ENCODE results near the gene SETD2. TPM values are rescaled to one million over a fixed set of nuclear protein-coding genes. Genes with fewer than 3 reads are reported as not detected.

SETD2 gene
- total RNA-seq, 4 donors from 2014 or later, result 54.3 to 113 (median 67.9) TPM

GRCh38 chr3:47003056-47003410 is 160.9 kb downstream of the SETD2 start:
- Histone ChIP-seq H3K36me3 (peaks cover 0 to 27% (median 5%) of the 10 kb centered on the region in 4 donors), H3K4me1 (peaks cover 0 to 5% (median 0%) of the 10 kb centered on the region in 4 donors), H3K27ac (no peak overlapping the region), H3K9me3 (no peaks in the 10 kb centered on the region), H3K4me3 (no peak overlapping the region), H3K27me3 (no peaks in the 10 kb centered on the region)
- TF ChIP-seq, protein P1, sequence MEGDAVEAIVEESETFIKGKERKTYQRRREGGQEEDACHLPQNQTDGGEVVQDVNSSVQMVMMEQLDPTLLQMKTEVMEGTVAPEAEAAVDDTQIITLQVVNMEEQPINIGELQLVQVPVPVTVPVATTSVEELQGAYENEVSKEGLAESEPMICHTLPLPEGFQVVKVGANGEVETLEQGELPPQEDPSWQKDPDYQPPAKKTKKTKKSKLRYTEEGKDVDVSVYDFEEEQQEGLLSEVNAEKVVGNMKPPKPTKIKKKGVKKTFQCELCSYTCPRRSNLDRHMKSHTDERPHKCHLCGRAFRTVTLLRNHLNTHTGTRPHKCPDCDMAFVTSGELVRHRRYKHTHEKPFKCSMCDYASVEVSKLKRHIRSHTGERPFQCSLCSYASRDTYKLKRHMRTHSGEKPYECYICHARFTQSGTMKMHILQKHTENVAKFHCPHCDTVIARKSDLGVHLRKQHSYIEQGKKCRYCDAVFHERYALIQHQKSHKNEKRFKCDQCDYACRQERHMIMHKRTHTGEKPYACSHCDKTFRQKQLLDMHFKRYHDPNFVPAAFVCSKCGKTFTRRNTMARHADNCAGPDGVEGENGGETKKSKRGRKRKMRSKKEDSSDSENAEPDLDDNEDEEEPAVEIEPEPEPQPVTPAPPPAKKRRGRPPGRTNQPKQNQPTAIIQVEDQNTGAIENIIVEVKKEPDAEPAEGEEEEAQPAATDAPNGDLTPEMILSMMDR (IDR thresholded peaks at IDR 0.05), result no peak
- TF ChIP-seq EP300 (IDR thresholded peaks at IDR 0.05; ENCODE audit: low read depth) (no peak), POLR2A (IDR thresholded peaks at IDR 0.05) (no peak), POLR2AphosphoS5 (IDR thresholded peaks at IDR 0.05) (no peak)
- DNase-seq, result no peak
- 92% methylated on average over 5 of the region's 10 CpGs; no CpG with 5 or more reads in 1 of the 2 donors for WGBS, 2 donors (ENCODE audit: low coverage in 1 of 2)
- in situ Hi-C loops (cut with MboI; ENCODE audit: low pct_ligation_motif_present in 1 of 4, low pct_unique_long_range_greater_than_20kb in 1 of 4, low sequenced_read_pairs in 3 of 4), result loop anchor here in 3 of 4 donors (25.0 kb wide), 2 partner anchors 159 to 291 kb away; partner anchors contain the start of genes PRSS50 (in 2 of the 3), TMIE (in 2 of the 3) and SETD2 (in 1 of the 3)
- intact Hi-C loops (cut with DNase I; ENCODE audit: low total_unique reads), result loop anchor here (10.0 kb wide), 1 partner anchor 162 kb away; the partner anchor contains the start of gene SETD2

DNA sequence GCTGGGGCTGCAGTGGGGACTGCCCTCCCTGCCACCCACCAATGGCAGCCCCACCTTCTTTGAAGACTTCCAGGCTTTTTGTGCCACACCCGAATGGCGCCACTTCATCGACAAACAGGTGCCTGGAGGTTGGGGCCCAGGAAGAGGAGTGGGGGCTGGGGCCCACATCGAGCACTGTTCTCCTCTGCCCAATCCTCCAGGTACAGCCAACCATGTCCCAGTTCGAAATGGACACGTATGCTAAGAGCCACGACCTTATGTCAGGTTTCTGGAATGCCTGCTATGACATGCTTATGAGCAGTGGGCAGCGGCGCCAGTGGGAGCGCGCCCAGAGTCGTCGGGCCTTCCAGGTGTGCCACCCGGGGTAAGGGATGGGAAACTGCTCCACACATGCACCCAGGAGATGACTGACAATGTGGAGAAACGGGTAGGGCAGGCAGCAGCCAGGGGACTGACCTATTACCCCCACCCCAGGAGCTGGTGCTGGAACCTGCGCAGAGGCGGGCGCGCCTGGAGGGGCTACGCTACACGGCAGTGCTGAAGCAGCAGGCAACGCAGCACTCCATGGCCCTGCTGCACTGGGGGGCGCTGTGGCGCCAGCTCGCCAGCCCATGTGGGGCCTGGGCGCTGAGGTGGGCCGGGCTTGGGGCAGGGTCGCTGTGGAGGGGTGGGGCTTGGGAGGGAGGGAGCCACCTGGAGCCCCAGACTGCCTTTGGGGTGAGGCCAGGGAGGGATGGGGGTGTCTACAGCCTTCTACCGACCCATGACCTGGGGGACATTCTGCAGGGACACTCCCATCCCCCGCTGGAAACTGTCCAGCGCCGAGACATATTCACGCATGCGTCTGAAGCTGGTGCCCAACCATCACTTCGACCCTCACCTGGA is 161.5 kb downstream of the SETD2 start:
- Histone ChIP-seq H3K4me1 (peaks cover 0 to 5% (median 0%) of the 10 kb centered on the region in 4 donors), H3K9me3 (no peaks in the 10 kb centered on the region), H3K27me3 (no peaks in the 10 kb centered on the region), H3K36me3 (peaks cover 0 to 27% (median 5%) of the 10 kb centered on the region in 4 donors), H3K4me3 (no peak overlapping the region), H3K27ac (no peak overlapping the region)
- 84% methylated on average over 26 of the region's 35 CpGs; no CpG with 5 or more reads in 1 of the 2 donors for WGBS, 2 donors (ENCODE audit: low coverage in 1 of 2)
- in situ Hi-C loops (cut with MboI; ENCODE audit: low pct_ligation_motif_present in 1 of 4, low pct_unique_long_range_greater_than_20kb in 1 of 4, low sequenced_read_pairs in 3 of 4), result loop anchor here in 3 of 4 donors (25.0 kb wide), 2 partner anchors 160 to 290 kb away; partner anchors contain the start of genes PRSS50 (in 2 of the 3), TMIE (in 2 of the 3) and SETD2 (in 1 of the 3)
- intact Hi-C loops (cut with DNase I; ENCODE audit: low total_unique reads), result loop anchor here (10.0 kb wide), 1 partner anchor 162 kb away; the partner anchor contains the start of gene SETD2
- DNase-seq, result no peak
- no peak for TF ChIP-seq EP300 (IDR thresholded peaks at IDR 0.05; ENCODE audit: low read depth)
- TF ChIP-seq, protein P1 (IDR thresholded peaks at IDR 0.05), result no peak

DNA sequence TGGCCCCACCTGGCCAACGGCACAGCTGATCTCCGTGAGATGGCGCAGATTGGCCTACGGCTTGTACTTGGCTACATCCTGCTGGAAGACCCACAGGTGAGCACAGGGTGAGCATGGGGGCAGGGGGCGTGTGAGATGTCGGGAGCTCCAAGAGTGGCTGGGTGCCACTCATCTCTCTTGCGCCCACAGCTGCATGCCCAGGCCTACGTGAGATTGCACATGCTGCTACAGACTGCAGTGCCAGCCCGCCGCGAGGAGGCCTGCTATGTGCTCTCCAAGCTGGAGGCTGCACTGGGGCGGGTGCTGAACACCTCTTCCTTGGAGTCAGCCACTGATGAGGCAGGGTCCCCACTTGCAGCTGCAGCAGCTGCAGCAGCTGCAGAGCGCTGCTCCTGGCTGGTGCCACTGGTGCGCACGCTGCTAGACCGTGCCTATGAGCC is 162.2 kb downstream of the SETD2 start:
- Histone ChIP-seq H3K27ac (no peak overlapping the region), H3K36me3 (peaks cover 0 to 27% (median 5%) of the 10 kb centered on the region in 4 donors), H3K4me3 (no peak overlapping the region), H3K4me1 (peaks cover 0 to 5% (median 0%) of the 10 kb centered on the region in 4 donors), H3K27me3 (no peaks in the 10 kb centered on the region), H3K9me3 (no peaks in the 10 kb centered on the region)
- in situ Hi-C loops (cut with MboI; ENCODE audit: low pct_ligation_motif_present in 1 of 4, low pct_unique_long_range_greater_than_20kb in 1 of 4, low sequenced_read_pairs in 3 of 4), result loop anchor here in 3 of 4 donors (25.0 kb wide), 2 partner anchors 161 to 289 kb away; partner anchors contain the start of genes PRSS50 (in 2 of the 3), TMIE (in 2 of the 3) and SETD2 (in 1 of the 3)
- 95% methylated on average over 10 of the region's 16 CpGs; no CpG with 5 or more reads in 1 of the 2 donors for WGBS, 2 donors (ENCODE audit: low coverage in 1 of 2)
- no peak for DNase-seq
- TF ChIP-seq POLR2A (IDR thresholded peaks at IDR 0.05), result no peak
- no peak for TF ChIP-seq EP300 (IDR thresholded peaks at IDR 0.05; ENCODE audit: low read depth)
- no peak for TF ChIP-seq POLR2AphosphoS5 (IDR thresholded peaks at IDR 0.05)
- TF ChIP-seq, protein P1 (IDR thresholded peaks at IDR 0.05), result no peak
- intact Hi-C loops (cut with DNase I; ENCODE audit: low total_unique reads), result loop anchor here (10.0 kb wide), 1 partner anchor 163 kb away; the partner anchor contains the start of gene SETD2

All from transverse colon (tissue), 4 donors.